AG04449 (cell line): ENCODE measurements around the gene CACNA1C.

ENCODE experiments used
- CTCF ChIA-PET: fragments of 350-600 bp; formaldehyde crosslinking; extraction: SDS; loops from one replicate; lab custom pipeline; 2021; ENCODE audit warnings: antibody characterized with exemption; lab: Yijun Ruan, JAX
- POLR2A ChIA-PET: fragments of 400-600, 350-600 bp; formaldehyde crosslinking; extraction: SDS; loops from one replicate; lab custom pipeline; 2020; ENCODE audit warnings: antibody characterized with exemption, inconsistent platforms; lab: Yijun Ruan, JAX
- DNase-seq: peaks from one replicate; pipeline ENCODE4 v3.0.0-alpha.2; 2010; ENCODE audit warnings: low read depth, low spot score
- H3K4me3 ChIP-seq: 2 replicates; pipeline ENCODE4 v1.5.1; 2011; ENCODE audit warnings: low read depth, mild to moderate bottlenecking, control low read depth, low read length
- TF ChIP-seq, protein P1 (sequence below): IDR thresholded peaks from one replicate; pipeline ENCODE4 v1.5.1; 2011; ENCODE audit warnings: mild to moderate bottlenecking, moderate library complexity, low read length, control low read depth, inconsistent platforms; ENCODE audit not compliant: insufficient read depth; ENCODE audit errors: missing control alignments

The CACNA1C gene

DNA sequence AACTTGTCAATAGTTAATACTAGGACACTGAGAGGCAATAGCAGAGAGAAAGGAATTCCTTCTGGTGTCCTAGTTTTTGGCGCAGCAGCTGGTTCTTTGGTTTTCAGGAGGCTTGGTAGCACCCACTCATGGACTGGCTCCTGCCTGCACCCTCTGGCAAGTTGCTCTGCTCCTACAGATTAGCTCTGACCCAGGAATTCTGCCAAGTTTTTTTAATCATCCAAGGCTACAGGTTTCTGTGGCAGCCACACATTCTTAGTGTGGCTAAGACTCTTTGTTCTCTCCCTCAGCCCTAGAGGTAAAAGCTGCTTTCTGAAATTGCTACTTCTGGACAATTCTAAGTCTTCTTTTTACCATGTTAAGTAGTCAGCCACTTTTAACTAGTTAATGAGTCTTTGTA lies 670.0 kb downstream of the CACNA1C start:
- CTCF ChIA-PET, result interaction anchor here (2.6 kb wide), 1 partner anchor 61 kb away, joined by 10 read pairs; no protein-coding TSS in a partner anchor
- TF ChIP-seq, protein P1, sequence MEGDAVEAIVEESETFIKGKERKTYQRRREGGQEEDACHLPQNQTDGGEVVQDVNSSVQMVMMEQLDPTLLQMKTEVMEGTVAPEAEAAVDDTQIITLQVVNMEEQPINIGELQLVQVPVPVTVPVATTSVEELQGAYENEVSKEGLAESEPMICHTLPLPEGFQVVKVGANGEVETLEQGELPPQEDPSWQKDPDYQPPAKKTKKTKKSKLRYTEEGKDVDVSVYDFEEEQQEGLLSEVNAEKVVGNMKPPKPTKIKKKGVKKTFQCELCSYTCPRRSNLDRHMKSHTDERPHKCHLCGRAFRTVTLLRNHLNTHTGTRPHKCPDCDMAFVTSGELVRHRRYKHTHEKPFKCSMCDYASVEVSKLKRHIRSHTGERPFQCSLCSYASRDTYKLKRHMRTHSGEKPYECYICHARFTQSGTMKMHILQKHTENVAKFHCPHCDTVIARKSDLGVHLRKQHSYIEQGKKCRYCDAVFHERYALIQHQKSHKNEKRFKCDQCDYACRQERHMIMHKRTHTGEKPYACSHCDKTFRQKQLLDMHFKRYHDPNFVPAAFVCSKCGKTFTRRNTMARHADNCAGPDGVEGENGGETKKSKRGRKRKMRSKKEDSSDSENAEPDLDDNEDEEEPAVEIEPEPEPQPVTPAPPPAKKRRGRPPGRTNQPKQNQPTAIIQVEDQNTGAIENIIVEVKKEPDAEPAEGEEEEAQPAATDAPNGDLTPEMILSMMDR, result no peak
- POLR2A ChIA-PET, result no interaction called here
- H3K4me3 ChIP-seq, result no peak overlapping the region
- DNase-seq, result no peak

DNA sequence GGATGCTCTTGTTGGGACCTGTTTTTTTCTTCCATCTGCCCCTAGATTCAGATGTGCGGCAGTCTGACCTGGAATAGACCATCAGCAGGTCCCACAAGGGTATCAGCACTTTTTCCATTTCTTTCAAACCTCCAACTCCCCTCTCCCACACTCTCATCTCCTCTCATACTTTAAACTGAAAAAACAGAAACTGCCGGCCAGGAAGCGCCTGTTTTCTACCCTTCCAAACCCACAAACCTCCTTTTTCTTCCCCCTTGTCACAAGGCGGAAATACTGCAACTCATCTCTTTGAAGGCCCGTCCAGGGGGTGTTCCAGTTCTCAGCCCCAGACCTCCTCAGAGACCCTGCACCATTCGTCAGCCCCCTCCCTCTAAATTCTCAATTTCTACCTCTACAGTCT lies 679.5 kb downstream of the CACNA1C start:
- TF ChIP-seq, protein P1, result no peak
- CTCF ChIA-PET, result interaction anchor here (1.0 to 2.0 kb wide), 3 partner anchors 9 to 52 kb away, joined by 3 to 7 read pairs (median 3); no protein-coding TSS in a partner anchor
- DNase-seq, result no peak
- POLR2A ChIA-PET, result no interaction called here
- H3K4me3 ChIP-seq, result no peak overlapping the region

DNA sequence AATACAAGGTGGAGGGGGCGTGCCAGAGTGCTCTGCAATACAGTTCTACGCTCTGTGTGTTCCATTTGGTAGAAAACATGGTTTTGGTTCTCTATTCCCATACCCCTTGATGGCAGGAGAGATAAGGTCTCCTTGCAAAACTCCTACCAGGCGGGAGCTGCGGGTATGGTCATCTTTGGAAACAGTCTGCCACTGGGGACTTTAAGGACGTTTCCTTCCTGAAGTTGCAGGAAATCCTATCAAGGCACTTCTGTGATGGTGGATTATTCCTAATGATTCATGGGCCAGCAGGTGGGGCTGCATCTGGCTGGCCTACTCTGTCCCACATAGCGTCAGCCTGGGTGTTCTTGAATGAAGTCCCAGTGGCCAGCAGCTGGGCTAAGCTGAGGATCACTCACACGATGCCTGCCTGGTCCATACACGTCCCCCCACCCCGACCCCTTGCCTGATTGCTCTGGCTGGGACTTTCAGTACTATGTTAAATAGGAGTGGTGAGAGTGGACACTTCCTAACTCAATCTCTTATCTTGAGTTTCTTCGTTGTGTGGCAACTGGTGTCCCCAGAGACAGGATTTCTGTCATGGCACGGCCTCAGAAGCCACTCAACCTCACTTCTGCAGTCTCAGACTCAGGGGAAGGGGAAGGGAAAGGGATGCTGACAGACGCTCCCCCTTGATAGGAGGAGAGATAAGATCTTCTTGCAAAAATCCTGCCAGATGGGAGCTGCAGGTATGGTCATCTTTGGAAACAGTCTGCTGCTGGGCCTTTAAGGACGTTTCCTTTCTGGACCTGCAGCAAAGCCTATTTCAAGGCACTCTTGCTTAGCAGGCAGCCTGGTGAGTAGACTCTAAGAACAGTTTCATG lies 680.9 kb downstream of the CACNA1C start:
- ChIA-PET POLR2A (no interaction called here), CTCF (interaction anchor here (0.9 to 2.0 kb wide), 6 partner anchors 8 to 51 kb away, joined by 3 to 7 read pairs (median 4); no protein-coding TSS in a partner anchor)
- TF ChIP-seq, protein P1, result no peak
- no peak for DNase-seq
- no peak overlapping the region for H3K4me3 ChIP-seq

DNA sequence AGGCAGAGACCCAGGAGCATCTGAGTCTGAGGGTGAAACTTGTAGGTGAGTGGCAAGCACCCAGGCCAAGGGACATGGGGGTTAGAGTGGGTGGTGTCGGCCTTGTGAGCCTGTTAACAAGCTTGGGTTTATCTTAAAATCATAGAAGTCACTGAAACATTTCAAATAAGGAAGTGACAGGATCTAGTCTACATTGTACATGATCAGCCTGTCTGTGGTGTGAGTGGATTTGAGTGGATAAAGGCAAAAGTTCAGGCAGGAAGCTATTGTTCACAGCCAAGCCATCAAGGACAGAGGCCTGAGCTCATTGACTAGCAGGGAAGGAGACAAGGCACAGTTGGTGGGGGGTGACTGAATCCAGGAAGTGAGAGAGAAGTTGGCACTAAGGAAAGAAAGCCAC lies 682.6 kb downstream of the CACNA1C start:
- H3K4me3 ChIP-seq, result no peak overlapping the region
- TF ChIP-seq, protein P1, result no peak
- no peak for DNase-seq
- ChIA-PET POLR2A (no interaction called here), CTCF (interaction anchor here (2.0 to 2.1 kb wide), 2 partner anchors 53 to 79 kb away, joined by 6 to 7 read pairs; no protein-coding TSS in a partner anchor)

DNA sequence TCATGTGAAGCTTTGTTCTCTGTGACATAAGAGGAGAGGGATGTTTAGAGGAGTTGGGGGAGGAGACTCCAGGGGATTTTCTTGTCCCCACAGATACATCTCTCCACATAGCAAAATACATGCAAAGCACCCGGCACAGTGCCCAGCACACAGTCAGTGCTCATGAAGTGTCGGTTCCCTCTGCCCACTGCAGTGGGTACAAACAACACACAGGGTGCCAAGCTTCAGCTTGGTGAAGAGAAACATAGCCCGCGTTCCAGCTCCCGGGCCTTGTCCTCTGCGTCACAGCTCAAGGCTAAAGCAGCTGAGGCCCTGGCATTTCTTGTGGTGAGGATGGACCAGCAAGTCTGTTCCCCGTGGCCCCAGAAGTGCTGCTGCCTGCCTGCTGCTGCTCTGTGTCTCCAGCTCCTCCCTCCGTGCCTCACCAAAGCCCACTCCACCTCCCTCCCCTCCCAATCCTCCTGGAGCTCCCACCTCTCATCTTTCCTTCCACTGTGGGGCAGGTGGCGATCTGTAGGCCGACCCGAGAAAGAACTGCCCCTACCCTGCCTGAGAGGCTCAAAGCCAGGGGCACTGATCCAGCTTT lies 685.0 kb downstream of the CACNA1C start:
- TF ChIP-seq, protein P1, result no peak
- ChIA-PET POLR2A (no interaction called here), CTCF (interaction anchor here (0.8 to 2.9 kb wide), 5 partner anchors 10 to 97 kb away, joined by 3 to 19 read pairs (median 4); partner anchors contain the start of genes ITFG2 and NRIP2)
- no peak overlapping the region for H3K4me3 ChIP-seq
- no peak for DNase-seq

DNA sequence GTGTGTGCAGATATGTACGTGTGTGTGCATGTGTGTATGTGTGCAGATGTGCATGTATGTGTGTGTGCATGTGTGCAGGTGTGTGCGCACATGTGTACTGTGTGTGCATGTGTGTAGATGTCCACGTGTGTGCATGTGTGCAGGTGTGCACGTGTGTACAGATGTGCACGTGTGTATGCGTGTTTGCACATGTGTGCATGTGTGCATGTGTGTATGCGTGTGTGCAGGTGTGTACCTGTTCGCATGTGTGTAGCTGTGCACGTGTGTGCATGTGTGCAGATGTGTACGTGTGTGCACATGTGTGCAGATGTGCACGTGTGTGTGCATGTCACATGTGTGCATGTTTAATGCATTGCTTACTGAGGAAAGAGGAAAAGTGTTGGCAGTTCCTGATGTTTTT lies 686.3 kb downstream of the CACNA1C start:
- ChIA-PET POLR2A (no interaction called here), CTCF (interaction anchor here (1.6 to 2.7 kb wide), 3 partner anchors 9 to 46 kb away, joined by 4 to 28 read pairs (median 6); no protein-coding TSS in a partner anchor)
- no peak overlapping the region for H3K4me3 ChIP-seq
- TF ChIP-seq, protein P1, result no peak
- no peak for DNase-seq
